ENCODE measurements around the gene DBR1. TPM values are rescaled to one million over a fixed set of nuclear protein-coding genes. Genes with fewer than 3 reads are reported as not detected.

Gene DBR1
- total and polyA plus RNA-seq, 2 of the 13 experiments (the other 11 are each of a cell fraction or from before 2014, with no cell fraction given) = 6.4 to 16.7 TPM

DNA sequence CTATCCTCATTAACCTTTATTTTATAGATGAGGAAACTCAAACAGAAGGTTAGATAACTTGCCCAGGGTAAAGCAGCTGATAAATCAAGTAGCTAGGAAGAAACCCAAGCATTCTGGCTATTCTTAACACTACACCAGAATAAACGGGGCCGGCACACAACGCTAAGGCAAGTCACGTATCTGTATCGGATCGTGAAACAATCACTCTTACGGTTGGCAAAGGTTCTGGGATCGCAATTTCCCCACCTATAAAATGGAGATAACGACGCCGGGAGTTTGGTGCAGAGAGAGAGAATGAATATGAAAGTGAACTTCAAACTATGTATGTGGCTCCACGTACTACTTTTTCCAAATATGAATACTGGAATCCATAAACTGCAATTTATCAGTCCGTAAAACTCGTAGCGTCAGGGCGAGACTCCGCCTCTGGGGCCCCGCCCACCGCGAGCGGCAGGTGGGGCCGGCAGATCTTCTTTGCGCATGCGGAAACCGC lies 12.1 kb upstream of the DBR1 start (continued):
- TF ChIP-seq, protein P1, sequence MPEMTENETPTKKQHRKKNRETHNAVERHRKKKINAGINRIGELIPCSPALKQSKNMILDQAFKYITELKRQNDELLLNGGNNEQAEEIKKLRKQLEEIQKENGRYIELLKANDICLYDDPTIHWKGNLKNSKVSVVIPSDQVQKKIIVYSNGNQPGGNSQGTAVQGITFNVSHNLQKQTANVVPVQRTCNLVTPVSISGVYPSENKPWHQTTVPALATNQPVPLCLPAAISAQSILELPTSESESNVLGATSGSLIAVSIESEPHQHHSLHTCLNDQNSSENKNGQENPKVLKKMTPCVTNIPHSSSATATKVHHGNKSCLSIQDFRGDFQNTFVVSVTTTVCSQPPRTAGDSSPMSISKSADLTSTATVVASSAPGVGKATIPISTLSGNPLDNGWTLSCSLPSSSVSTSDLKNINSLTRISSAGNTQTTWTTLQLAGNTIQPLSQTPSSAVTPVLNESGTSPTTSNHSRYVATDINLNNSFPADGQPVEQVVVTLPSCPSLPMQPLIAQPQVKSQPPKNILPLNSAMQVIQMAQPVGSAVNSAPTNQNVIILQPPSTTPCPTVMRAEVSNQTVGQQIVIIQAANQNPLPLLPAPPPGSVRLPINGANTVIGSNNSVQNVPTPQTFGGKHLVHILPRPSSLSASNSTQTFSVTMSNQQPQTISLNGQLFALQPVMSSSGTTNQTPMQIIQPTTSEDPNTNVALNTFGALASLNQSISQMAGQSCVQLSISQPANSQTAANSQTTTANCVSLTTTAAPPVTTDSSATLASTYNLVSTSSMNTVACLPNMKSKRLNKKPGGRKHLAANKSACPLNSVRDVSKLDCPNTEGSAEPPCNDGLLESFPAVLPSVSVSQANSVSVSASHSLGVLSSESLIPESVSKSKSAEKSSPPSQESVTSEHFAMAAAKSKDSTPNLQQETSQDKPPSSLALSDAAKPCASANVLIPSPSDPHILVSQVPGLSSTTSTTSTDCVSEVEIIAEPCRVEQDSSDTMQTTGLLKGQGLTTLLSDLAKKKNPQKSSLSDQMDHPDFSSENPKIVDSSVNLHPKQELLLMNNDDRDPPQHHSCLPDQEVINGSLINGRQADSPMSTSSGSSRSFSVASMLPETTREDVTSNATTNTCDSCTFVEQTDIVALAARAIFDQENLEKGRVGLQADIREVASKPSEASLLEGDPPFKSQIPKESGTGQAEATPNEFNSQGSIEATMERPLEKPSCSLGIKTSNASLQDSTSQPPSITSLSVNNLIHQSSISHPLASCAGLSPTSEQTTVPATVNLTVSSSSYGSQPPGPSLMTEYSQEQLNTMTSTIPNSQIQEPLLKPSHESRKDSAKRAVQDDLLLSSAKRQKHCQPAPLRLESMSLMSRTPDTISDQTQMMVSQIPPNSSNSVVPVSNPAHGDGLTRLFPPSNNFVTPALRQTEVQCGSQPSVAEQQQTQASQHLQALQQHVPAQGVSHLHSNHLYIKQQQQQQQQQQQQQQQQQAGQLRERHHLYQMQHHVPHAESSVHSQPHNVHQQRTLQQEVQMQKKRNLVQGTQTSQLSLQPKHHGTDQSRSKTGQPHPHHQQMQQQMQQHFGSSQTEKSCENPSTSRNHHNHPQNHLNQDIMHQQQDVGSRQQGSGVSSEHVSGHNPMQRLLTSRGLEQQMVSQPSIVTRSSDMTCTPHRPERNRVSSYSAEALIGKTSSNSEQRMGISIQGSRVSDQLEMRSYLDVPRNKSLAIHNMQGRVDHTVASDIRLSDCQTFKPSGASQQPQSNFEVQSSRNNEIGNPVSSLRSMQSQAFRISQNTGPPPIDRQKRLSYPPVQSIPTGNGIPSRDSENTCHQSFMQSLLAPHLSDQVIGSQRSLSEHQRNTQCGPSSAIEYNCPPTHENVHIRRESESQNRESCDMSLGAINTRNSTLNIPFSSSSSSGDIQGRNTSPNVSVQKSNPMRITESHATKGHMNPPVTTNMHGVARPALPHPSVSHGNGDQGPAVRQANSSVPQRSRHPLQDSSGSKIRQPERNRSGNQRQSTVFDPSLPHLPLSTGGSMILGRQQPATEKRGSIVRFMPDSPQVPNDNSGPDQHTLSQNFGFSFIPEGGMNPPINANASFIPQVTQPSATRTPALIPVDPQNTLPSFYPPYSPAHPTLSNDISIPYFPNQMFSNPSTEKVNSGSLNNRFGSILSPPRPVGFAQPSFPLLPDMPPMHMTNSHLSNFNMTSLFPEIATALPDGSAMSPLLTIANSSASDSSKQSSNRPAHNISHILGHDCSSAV (CRISPR knock-in tag; IDR thresholded peaks at IDR 0.05; ENCODE audit: borderline replicate concordance) = no peak
- TF ChIP-seq POLR2A (IDR thresholded peaks at IDR 0.05; ENCODE audit: insufficient read depth in 1 of 2, low read depth in 2 of 2, low read length in 2 of 2) (no peak), ZNF232 (CRISPR knock-in tag; IDR thresholded peaks at IDR 0.05; ENCODE audit: borderline replicate concordance) (no peak), ZNF317 (CRISPR knock-in tag; IDR thresholded peaks at IDR 0.05) (peak; percentile 81)
